DMS79 treated with DMSO at 0.1 percent for 48 hours (cell line): ENCODE data around the gene OMG.
"Not testable (repeated sequence)": the region's sequence is repeated elsewhere in the genome, so short reads cannot be mapped to it uniquely, and the experiment has no call there.

ENCODE experiments used
- DNase-seq: peaks from one replicate; lab custom pipeline; 2025; lab: John Stamatoyannopoulos, UW

Gene OMG

DNA sequence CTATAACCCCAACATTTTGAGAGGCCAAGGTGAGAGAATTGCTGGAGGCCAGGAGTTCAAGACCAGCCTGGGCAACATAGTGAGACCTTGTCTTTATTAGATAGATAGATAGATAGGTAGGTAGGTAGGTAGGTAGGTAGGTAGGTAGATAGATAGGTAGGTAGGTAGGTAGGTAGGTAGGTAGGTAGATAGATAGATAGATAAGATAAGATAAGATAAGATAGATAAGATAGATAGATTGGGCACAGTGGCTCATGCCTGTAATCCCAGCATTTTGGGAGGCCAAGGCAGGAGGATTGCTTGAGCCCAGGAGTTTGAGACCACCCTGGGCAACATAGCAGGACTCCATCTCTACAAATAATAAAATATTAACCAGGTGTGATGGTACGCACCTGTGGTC is 34.1 kb downstream of the OMG start:
- DNase-seq = not testable (repeated sequence)

DNA sequence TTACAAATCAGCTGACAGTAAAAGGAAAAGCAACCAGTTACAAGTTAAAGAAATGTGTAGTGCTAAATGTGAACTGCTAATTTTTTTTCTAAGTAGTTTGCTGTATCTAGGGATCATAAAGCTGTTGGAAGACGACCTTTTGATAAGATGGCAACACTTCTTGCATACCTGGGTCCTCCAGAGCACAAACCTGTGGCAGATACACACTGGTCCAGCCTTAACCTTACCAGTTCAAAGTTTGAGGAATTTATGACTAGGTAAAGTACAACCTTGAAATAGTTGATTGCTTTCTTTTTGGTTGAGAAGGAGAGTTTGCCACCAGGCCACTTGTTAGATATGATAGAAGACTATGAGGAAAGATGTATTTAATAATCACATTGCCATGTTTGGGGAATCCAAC is 35.4 kb downstream of the OMG start:
- no peak for DNase-seq

DNA sequence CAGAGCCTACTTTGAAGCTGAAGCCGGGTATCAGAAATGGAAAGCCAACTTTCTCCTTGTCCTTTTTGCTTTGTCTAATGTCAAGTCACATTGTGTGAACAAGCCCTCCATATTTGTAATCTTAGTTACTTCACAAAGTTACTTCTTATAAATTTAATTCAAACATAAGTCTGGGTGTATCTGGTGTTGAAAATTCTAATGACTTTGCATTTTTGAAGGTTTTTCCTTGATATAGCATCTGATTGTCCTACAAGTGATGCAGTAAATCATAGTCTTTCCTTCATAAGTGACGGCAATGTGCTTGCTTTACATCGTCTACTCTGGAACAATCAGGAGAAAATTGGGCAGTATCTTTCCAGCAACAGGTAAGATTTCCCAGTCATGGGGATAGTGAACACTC is 36.9 kb downstream of the OMG start:
- no peak for DNase-seq

DNA sequence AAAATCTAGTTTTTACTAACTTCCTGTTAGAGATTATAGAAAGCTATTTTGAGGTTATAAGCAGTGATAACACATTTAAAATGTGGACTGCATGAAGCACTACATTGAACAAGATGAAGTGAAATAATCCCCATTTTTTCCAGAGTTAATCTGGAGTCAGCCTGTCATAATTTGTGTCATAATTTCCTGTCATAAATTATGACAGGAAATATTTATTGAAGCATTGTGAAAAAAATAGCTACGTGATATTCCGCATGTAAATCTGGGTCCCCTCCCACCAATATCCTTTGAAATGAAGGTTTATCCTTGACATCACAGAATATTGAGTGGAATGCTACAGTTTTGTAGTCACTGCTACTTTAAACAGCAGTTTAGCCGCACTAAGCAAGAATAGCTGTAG is 40.1 kb downstream of the OMG start:
- no peak for DNase-seq

DNA sequence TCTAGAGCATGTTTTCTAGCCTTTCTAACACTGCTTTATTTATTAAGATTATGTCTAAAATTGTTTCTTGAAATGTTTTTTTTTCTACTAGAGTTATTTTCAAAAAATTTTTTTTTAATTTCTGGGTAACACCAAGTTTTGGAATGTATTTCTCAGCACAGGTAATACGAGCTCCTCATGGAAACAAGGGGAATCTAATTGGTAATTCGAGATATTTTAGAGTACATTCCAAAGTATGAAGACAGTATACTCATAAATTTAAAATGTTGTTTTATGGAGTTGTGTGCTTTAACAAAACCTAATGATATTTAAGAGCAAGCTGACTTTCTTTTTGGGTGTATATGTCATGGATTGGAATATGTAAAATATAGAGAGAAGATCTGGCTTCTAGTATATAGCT is 42.4 kb downstream of the OMG start:
- no peak for DNase-seq

DNA sequence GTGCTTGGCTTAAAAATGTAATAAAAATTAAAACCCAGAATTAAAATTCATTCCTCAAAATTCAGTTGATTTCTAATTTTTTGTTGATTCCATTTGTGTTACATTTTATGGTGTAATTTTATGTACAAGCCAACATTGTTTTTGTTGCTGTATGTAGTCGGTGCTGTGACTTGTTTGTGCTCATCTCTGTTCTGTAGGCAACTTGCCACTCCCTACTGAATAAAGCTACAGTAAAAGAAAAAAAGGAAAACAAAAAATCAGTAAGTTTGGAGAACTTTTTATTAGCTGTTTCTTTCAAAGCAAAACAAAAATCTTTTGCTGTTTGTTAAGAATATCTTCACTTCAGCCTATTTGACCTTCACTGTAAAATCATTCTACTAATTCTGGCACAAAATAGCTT is 44.3 kb downstream of the OMG start:
- DNase-seq = no peak

DNA sequence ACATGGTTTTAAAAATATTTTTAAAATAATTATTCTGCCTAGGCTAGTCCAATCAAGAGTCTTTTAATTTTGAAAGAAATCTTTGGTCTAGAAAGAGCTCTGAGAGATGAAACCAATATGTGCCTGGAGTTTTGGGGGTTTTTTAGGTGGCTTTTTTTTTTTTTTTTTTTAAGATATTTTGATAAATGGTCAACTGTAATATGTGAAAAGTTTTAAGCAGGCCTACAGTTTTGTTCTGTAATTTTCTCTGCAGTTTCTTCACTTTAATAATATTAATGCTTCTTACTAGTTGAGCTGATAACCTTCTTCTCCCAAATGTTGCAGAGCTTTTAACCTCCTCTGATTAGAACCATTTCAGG is 45.1 kb downstream of the OMG start:
- DNase-seq = no peak

DNA sequence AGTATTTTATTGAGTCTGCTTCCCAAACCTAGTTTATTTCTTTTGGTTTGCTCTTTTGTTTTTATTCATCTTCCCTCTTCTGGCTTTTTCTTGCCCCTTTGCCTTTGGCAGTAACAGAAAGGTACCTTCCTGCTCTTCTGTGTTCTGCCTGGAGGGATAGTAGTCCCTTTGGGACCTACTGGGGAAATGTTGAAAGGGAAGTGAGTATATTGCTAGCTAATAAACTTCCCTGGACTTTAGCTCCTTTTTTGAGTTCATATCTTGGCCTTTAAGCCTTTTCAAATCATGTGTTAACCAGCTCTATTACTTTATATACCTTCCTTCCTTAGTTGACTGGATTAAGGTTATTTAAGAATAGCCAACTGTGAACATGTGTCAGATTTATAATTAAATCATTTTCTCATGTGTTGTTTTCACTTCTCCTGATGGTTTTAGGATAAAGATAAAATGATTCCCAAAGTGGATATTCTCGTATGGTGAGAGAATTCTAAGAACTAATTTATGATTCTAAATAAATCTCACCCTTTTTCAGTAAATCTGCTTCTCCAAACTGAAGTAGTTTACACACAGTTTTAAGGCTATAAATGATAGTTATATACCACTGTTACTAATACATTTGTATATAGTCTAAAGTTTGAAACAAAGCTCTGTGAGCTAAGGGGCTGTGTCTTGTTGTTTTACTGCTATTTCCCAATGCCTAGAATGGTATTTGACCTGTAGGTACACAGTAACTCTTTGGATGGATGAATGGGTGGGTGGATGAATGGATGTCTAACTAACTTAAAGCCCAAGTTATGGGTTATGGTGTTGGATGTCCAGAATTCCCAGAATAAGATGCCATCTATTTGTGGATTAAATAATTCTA is 45.7 kb downstream of the OMG start:
- no peak for DNase-seq

DNA sequence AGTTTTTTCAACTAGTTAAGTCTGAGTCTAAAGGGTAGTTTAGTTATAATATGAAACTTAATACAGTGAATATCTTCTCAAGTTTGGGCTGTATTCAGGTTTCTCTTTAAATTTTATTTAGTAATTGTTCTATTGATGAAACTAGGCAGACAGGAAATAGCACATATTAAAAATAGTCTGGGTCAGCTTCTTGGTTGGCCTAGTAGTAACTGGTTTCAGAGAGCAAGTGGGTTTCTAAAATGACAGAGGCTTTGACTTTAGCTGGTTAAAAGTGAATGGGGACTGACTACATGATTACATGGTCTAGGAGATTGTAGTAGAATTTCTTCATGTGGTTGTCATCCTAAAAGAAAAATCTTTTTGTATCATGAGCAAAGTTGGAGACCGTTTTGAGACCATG is 46.8 kb downstream of the OMG start:
- DNase-seq = no peak

DNA sequence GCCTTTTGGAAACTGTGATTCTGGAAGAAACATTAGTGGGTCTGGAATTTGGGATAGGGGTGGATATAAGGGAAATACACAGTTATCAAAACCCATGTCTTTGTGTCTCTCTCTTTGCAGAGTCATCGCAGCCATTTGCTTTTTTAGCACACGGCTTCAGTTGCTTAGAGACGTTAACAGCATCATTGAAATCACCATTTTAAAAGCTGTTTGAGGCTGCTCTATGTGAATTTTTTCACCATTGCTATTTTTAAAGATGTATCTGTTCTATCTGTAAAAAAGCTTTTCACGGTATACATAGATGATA is 47.3 kb downstream of the OMG start:
- DNase-seq = no peak

DNA sequence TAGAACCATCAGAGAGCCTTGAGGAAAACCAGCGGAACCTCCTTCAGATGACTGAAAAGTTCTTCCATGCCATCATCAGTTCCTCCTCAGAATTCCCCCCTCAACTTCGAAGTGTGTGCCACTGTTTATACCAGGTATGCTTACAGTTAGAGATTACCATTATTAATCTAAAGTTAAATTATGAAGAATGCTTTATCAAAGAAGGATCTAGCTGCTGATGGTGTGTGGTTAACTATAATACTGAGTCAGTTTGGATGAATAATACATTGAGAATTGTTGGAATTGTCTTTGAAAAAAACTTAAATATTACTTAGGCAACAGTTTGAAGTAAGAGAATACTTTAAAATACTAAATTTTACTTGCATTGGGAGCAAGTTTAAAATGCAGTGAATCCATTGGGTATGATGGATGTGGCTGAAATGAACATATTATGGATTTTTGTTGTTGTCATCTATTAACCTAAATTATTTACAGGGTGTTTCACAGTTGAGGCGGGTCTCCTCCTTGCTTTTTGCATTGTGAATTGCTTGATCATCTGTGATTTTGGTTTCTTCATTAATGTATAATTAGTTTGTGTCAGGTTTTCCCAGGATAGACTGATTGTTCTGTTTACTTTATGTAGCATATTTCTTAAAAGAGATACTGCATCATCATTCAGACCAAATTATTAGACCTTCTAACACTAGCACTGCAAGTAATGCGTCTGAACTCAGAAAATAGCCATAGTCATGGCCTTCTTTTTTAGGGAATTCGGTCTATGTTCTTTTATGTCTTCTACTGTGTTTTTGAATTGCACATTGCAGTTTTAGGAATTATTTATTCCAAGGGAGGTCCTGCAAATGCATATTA is 47.8 kb downstream of the OMG start:
- DNase-seq = no peak
